IMR-90 (cell line): Measurements from ENCODE around the gene CTDP1. TPM values are rescaled to one million over a fixed set of nuclear protein-coding genes. Genes with fewer than 3 reads are reported as not detected.
"Not testable (repeated sequence)": the region's sequence is repeated elsewhere in the genome, so short reads cannot be mapped to it uniquely, and the experiment has no call there.

ENCODE experiments used
- ATAC-seq: fragments of 200-7000 bp; cut with Tn5 transposase; 2 replicates; pipeline ENCODE4 v1.9.1; 2020; ENCODE audit warnings: low read depth, mild to moderate bottlenecking, moderate library complexity
- BruUV-seq: library from RNA; stranded (reverse); fragments of 400-500 nt; replicated peaks from 2 replicates; lab custom pipeline; 2021; lab: Mats Ljungman, UMichigan
- CTCF ChIA-PET: fragments of 300-600 bp; formaldehyde crosslinking; extraction: SDS; loops from one replicate; lab custom pipeline; 2021; ENCODE audit warnings: antibody characterized with exemption; lab: Yijun Ruan, JAX
- POLR2A ChIA-PET: fragments of 300-600 bp; sonication (Branson Sonifier 250); formaldehyde crosslinking; loops from one replicate; lab custom pipeline; 2022; ENCODE audit warnings: antibody characterized with exemption; ENCODE audit not compliant: unreplicated experiment; lab: Charles Lee
- DNase-seq: peaks from one replicate; pipeline ENCODE4 v3.0.0; 2013
- H2AFZ ChIP-seq: replicated peaks from 2 replicates; pipeline ENCODE3; 2013; ENCODE audit warnings: low read length, mild to moderate bottlenecking; ENCODE audit not compliant: poor library complexity
- H2AK5ac ChIP-seq: 2 replicates; pipeline ENCODE4 v1.6.1; 2013; ENCODE audit warnings: low read depth, low read length, inconsistent platforms
- H2AK9ac ChIP-seq: replicated peaks from 2 replicates; pipeline ENCODE3; 2013; ENCODE audit warnings: mild to moderate bottlenecking, low read depth, low read length, moderate library complexity; ENCODE audit not compliant: poor library complexity
- H2BK120ac ChIP-seq: 2 replicates; pipeline ENCODE4 v1.6.1; 2013; ENCODE audit warnings: low read depth, low read length, inconsistent platforms
- H2BK15ac ChIP-seq: 3 replicates; pipeline ENCODE4 v1.6.1; 2013; ENCODE audit warnings: low read depth, low read length, inconsistent platforms
- H2BK20ac ChIP-seq: 2 replicates; pipeline ENCODE4 v1.6.1; 2013; ENCODE audit warnings: low read depth, mild to moderate bottlenecking, inconsistent platforms, low read length, moderate library complexity
- H2BK5ac ChIP-seq: 2 replicates; pipeline ENCODE4 v1.6.1; 2013; ENCODE audit warnings: mild to moderate bottlenecking, low read depth, low read length, inconsistent platforms; ENCODE audit not compliant: poor library complexity, severe bottlenecking
- H3K14ac ChIP-seq: replicated peaks from 2 replicates; pipeline ENCODE4 v1.6.1; 2013; ENCODE audit warnings: low read depth, low read length, inconsistent platforms
- H3K18ac ChIP-seq: 2 replicates; pipeline ENCODE4 v1.6.1; 2013; ENCODE audit warnings: low read depth, low read length, control low read depth
- H3K23ac ChIP-seq: 2 replicates; pipeline ENCODE4 v1.6.1; 2013; ENCODE audit warnings: low read depth, low read length, inconsistent platforms
- H3K27ac ChIP-seq: 2 replicates; pipeline ENCODE4 v1.5.1; 2013; ENCODE audit warnings: mild to moderate bottlenecking, control low read depth, low read length; ENCODE audit not compliant: insufficient read depth
- H3K27me3 ChIP-seq: 2 replicates; pipeline ENCODE4 v1.6.1; 2013; ENCODE audit warnings: low read length; ENCODE audit not compliant: control insufficient read depth, insufficient read depth
- H3K36me3 ChIP-seq: 2 replicates; pipeline ENCODE4 v1.6.1; 2013; ENCODE audit warnings: low read length, mixed read lengths; ENCODE audit not compliant: control insufficient read depth, insufficient read depth
- H3K4ac ChIP-seq: 2 replicates; pipeline ENCODE4 v1.6.1; 2013; ENCODE audit warnings: low read depth, low read length, inconsistent platforms
- H3K4me1 ChIP-seq: 2 replicates; pipeline ENCODE4 v1.6.1; 2013; ENCODE audit warnings: low read length, mixed read lengths; ENCODE audit not compliant: control insufficient read depth, insufficient read depth
- H3K4me2 ChIP-seq: 2 replicates; pipeline ENCODE4 v1.6.1; 2013; ENCODE audit warnings: low read depth, mild to moderate bottlenecking, control low read depth, low read length, moderate library complexity
- H3K4me3 ChIP-seq: 2 replicates; pipeline ENCODE4 v1.5.1; 2013; ENCODE audit warnings: low read depth, mild to moderate bottlenecking, control low read depth, low read length, moderate library complexity; ENCODE audit not compliant: insufficient read depth
- H3K56ac ChIP-seq: 2 replicates; pipeline ENCODE4 v1.6.1; 2013; ENCODE audit warnings: low read length, inconsistent platforms; ENCODE audit not compliant: insufficient read depth; ENCODE audit errors: extremely low read depth
- H3K79me1 ChIP-seq, 2 experiments: 2 replicates each; pipeline ENCODE4 v1.6.1; 2013; ENCODE audit warnings: low read length in 2 of 2, inconsistent platforms in 1 of 2, low read depth in 1 of 2
- H3K9ac ChIP-seq: 2 replicates; pipeline ENCODE4 v1.6.1; 2013; ENCODE audit warnings: low read depth, low read length, control low read depth
- H3K9me1 ChIP-seq: 2 replicates; pipeline ENCODE4 v1.6.1; 2013; ENCODE audit warnings: low read length, inconsistent platforms; ENCODE audit not compliant: insufficient read depth
- H3K9me3 ChIP-seq: 2 replicates; pipeline ENCODE4 v1.6.1; 2013; ENCODE audit warnings: low read length; ENCODE audit not compliant: control insufficient read depth, insufficient read depth
- H4K20me1 ChIP-seq: 2 replicates; pipeline ENCODE4 v1.6.1; 2013; ENCODE audit warnings: low read length, inconsistent platforms; ENCODE audit not compliant: insufficient read depth
- H4K5ac ChIP-seq: 2 replicates; pipeline ENCODE4 v1.6.1; 2013; ENCODE audit warnings: mild to moderate bottlenecking, low read depth, low read length, control low read depth
- H4K8ac ChIP-seq, 2 experiments: 2 replicates each; pipeline ENCODE4 v1.6.1; 2013; ENCODE audit warnings: low read depth in 2 of 2, low read length in 2 of 2, control low read depth in 1 of 2, inconsistent platforms in 1 of 2
- H4K91ac ChIP-seq: 2 replicates; pipeline ENCODE4 v1.6.1; 2013; ENCODE audit warnings: low read depth, low read length, inconsistent platforms; ENCODE audit not compliant: insufficient read depth
- WGBS, 2 experiments: methylation state at CpG; one replicate each; pipeline versions ENCODE4 v1.1.5 to v1.1.7; 2013; ENCODE audit warnings: missing lambda C conversion rate in 2 of 2; ENCODE audit not compliant: insufficient read length in 1 of 2; ENCODE audit errors: extremely low coverage in 2 of 2; 5-methylcytosine and 5-hydroxymethylcytosine counted together
- dilution Hi-C: fragments of 300-500 bp; cut with HindIII; formaldehyde crosslinking; loops from one replicate; pipeline ENCODE4 v1.14.3; 2018; ENCODE audit warnings: low sequenced_read_pairs; ENCODE audit not compliant: unreplicated experiment
- in situ Hi-C: fragments of 300-500 bp; cut with MboI; formaldehyde crosslinking; loops from 3 replicates; pipeline ENCODE4 v1.14.3; 2019; ENCODE audit warnings: low sequenced_read_pairs, inconsistent platforms, mixed read lengths
- intact Hi-C: fragments of 100-400 bp; cut with micrococcal nuclease; formaldehyde crosslinking; loops from 2 replicates; pipeline ENCODE4 v1.10.0; 2022
- polyA plus RNA-seq, 3 experiments: library from polyadenylated mRNA; depleted of rRNA; stranded (reverse); fragments of >200 nt; gene quantifications; 2 replicates each; pipeline ENCODE4 v1.2.3, GENCODE V29; 2012; ENCODE audit warnings: low replicate concordance in 1 of 3
- total RNA-seq: library from RNA; depleted of rRNA; stranded (reverse); fragments of >200 nt; gene quantifications from 2 replicates; pipeline ENCODE4 v1.2.3, GENCODE V29; 2012

CTDP1 gene
- total and polyA plus RNA-seq, 2 of the 4 experiments (the other 2 are of a cell fraction): 13.4 to 17.6 TPM

DNA sequence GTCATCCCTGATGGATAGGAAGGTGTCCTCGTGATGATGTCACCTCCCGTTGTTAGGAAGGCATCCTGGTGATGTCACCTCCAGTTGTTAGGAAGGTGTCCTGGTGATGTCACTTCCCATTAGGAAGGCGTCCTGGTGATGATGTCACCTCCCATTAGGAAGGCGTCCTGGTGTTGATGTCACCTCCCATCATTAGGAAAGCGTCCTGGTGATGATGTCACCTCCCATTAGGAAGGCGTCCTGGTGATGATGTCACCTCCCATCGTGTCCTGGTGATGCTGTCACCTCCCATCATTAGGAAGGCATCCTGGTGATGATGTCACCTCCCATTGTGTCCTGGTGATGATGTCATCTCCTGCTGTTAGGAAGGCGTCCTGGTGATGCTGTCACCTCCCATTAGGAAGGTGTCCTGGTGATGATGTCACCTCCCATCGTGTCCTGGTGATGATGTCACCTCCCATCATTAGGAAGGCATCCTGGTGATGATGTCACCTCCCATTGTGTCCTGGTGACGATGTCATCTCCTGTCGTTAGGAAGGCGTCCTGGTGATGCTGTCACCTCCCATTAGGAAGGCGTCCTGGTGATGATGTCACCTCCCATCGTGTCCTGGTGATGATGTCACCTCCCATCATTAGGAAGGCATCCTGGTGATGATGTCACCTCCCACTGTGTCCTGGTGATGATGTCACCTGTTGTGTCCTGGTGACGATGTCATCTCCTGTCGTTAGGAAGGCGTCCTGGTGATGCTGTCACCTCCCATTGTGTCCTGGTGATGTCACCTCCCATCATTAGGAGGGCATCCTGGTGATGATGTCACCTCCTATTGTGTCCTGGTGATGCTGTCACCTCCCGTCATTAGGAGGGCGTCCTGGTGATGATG, 40.1 kb downstream of the CTDP1 start:
- H2BK5ac ChIP-seq, H4K20me1 ChIP-seq, H3K27me3 ChIP-seq, dilution Hi-C loops, H2BK15ac ChIP-seq, H2AFZ ChIP-seq, CTCF ChIA-PET, H3K4ac ChIP-seq, H3K23ac ChIP-seq, BruUV-seq, H3K4me1 ChIP-seq, intact Hi-C loops, POLR2A ChIA-PET, H4K91ac ChIP-seq, H2AK9ac ChIP-seq, H4K8ac ChIP-seq, H3K27ac ChIP-seq, DNase-seq, ATAC-seq, H3K4me3 ChIP-seq, H2BK120ac ChIP-seq, H3K4me2 ChIP-seq, H3K9me3 ChIP-seq, H3K9me1 ChIP-seq, H3K14ac ChIP-seq, H2AK5ac ChIP-seq, H2BK20ac ChIP-seq, H3K9ac ChIP-seq, in situ Hi-C loops, H3K56ac ChIP-seq, H4K5ac ChIP-seq, H3K18ac ChIP-seq: not testable (repeated sequence)
- WGBS, 2 experiments: 80% methylated on average over 1 of the region's 19 CpGs; no CpG with 5 or more reads in 1 of the 2 experiments
- Histone ChIP-seq H3K79me1 (peaks cover 7 to 40% of the 10 kb centered on the region in 2 experiments), H3K36me3 (peaks cover 70% of the 10 kb centered on the region)
